22Rv1 (cell line): Measurements from ENCODE around the gene TMEM209.

Experiments
- ZFX ChIP-seq: fragments of 450-650 bp; IDR thresholded peaks from 2 replicates; pipeline ENCODE4 v1.6.1; 2017; ENCODE audit warnings: antibody characterized with exemption, borderline replicate concordance
- TF ChIP-seq, protein P1 (sequence below): fragments of 450-650 bp; IDR thresholded peaks from 2 replicates; pipeline ENCODE4 v1.5.1; 2017; ENCODE audit warnings: mild to moderate bottlenecking

DNA sequence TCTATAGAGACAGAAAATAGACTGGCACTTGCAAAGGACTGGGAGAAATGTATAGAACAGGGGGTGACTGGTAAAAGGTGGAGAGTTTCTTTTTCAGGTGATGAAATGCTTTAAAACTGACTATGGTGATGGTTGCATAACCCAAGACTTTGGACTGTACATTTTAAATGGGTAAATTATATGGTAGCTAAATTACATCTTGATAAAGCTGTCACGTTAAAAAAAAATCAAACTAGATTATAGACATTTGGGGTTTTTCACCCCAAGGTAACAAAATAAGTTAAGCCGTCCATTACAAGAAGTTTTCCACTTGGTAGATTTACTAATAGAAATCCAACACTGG is 24.0 kb downstream of the TMEM209 start:
- TF ChIP-seq, protein P1, sequence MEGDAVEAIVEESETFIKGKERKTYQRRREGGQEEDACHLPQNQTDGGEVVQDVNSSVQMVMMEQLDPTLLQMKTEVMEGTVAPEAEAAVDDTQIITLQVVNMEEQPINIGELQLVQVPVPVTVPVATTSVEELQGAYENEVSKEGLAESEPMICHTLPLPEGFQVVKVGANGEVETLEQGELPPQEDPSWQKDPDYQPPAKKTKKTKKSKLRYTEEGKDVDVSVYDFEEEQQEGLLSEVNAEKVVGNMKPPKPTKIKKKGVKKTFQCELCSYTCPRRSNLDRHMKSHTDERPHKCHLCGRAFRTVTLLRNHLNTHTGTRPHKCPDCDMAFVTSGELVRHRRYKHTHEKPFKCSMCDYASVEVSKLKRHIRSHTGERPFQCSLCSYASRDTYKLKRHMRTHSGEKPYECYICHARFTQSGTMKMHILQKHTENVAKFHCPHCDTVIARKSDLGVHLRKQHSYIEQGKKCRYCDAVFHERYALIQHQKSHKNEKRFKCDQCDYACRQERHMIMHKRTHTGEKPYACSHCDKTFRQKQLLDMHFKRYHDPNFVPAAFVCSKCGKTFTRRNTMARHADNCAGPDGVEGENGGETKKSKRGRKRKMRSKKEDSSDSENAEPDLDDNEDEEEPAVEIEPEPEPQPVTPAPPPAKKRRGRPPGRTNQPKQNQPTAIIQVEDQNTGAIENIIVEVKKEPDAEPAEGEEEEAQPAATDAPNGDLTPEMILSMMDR: no peak
- TF ChIP-seq ZFX: no peak
